MV-4-11 (cell line): ENCODE results near the gene PITHD1.
"Not testable (repeated sequence)": the region's sequence is repeated elsewhere in the genome, so short reads cannot be mapped to it uniquely, and the experiment has no call there.

Experiments used
- DNase-seq: peaks from one replicate; lab custom pipeline; 2025; lab: John Stamatoyannopoulos, UW

Gene PITHD1, protein sequence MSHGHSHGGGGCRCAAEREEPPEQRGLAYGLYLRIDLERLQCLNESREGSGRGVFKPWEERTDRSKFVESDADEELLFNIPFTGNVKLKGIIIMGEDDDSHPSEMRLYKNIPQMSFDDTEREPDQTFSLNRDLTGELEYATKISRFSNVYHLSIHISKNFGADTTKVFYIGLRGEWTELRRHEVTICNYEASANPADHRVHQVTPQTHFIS

DNA sequence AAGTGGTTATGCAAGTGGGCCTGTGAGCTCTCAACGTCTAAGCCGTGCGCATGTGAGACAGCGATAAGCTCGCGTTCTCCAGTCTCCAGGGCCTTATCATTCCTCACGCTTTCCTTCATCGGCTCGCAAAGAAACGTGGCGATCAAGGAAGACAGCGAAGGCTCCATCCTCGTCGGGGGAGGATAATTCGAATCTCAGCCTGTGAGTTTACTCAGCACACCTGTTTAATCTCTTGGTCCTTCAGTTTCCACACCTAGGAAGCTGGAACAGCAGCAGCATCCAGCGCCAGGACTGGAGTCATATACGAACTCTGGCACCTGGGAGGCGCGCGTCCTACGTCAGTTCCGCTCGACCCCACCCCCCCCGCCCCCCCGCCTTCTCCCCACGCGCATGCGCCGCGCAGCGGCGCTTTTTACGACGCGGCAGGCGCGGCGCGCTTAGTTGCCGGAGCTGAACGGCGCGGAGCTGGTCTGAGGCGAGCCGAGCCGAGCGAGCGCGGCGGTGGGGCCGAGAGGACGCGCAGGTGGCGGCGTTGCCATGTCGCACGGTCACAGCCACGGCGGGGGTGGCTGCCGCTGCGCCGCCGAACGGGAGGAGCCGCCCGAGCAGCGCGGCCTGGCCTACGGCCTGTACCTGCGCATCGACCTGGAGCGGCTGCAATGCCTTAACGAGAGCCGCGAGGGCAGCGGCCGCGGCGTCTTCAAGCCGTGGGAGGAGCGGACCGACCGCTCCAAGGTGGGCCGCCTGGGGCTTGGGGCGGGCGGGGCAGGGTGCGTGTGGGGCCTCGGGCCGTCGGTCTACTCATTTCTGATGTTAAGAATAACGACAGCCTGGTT lies at the start of gene PITHD1:
PITHD1 (plus strand) TSS at position 440 of the 836 bp plus-strand sequence; CDS start at position 538, 98 bp downstream.
- DNase-seq = peak; percentile 78

DNA sequence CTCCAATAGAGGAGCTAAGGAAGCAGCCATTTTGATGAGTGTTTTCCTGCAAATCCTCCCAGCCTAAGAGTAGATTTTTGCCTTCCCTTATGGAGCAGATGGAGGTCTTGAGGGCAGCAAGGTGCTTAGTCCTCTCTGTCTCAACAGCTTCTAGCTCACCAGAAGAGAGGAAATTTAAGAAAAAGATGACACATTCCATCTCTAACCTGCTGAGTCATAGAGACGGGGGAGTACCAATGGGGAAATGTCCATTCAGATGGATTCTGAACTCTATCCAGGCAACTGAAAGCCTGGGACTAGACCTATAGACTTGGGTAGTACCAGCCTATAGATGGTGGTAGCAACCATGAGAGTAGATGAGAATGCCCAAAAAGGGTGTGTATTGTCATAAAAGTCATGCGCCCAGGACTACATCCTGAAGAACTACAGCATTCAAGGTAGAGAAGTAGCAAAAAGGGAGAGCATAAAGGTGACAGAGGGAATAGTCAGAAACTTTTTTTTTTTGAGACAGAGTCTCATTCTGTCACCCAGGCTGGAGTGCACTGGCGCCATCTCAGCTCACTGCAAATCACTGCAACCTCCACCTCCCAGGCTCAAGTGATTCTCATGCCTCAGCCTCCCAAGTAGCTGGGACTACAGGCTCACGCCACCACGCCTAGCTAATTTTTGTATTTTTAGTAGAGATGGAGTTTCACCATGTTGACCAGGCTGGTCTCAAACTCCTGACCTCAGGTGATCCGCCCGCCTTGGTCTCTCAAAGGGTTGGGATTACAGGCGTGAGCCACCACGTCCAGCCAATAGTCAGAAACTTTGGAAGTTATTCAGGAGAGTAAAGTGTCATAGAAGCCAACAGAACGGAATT lies 45.6 kb upstream of the PITHD1 start:
- no peak for DNase-seq

DNA sequence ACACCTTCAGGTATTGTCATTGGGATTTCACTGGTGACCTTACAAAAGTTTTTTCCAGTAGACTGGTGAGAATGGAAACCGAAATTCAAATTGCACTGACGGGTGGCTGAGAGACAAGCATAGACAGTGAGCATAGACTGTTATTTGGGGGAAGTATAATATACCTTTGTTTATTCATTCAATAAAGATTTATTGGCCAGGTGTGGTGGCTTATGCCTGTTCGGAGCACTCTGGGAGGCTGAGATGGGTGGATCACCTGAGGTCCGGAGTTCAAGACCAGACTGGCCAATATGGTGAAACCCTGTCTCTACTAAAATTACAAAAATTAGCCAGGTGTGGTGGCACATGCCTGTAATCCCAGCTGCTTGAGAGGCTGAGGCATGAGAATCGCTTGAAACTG lies 44.9 kb upstream of the PITHD1 start:
- DNase-seq = not testable (repeated sequence)

DNA sequence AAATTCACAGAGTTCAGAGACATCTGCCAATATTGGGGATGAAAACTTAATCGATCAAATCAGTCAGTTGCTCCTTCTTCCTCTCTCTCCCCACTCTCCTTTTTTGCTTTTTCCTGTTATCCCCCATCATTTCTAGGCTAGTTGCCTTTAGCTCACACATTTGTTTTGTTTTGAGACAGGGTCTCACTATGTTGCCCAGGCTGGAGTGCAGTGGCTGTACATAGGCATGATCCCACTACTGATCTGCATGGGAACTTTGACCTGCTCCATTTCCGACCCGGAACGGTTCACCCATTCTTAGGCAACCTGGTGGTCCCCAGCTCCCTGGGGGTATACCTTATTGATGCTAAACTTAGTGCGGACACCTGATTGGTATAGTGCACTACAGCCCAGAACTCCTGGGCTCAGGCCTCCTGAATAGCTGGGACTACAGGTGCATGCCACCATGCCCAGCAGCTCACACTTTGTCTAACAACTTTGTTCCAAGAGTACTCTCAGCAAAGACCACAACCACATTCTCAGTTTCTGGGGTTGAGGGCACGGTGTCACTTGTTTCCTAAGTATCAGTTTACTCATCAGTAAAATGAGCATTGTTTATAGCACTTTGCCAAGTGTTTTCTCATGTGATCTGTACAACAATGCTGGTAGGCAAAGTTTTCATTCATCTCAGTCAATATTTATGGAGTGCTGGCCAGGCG lies 41.6 kb upstream of the PITHD1 start:
- no peak for DNase-seq

DNA sequence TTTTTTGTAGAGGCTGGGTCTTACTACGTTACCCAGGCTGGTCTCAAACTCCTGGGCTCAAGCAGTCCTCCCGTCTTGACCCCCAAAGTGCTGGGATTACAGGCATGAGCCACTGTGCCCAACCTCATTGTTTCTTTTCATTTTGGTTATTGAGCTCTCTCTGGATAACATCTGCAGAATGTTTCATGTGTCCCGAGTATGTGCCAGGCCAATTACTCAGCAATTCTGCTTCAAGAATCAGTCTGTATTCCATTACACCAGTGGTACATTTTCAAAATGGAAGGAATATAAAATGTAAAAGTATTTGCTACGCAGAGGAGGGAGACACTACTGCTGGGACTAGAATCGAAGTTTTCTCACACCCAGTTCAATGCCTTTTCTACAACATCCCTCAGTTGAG lies 36.6 kb upstream of the PITHD1 start:
- DNase-seq = no peak

DNA sequence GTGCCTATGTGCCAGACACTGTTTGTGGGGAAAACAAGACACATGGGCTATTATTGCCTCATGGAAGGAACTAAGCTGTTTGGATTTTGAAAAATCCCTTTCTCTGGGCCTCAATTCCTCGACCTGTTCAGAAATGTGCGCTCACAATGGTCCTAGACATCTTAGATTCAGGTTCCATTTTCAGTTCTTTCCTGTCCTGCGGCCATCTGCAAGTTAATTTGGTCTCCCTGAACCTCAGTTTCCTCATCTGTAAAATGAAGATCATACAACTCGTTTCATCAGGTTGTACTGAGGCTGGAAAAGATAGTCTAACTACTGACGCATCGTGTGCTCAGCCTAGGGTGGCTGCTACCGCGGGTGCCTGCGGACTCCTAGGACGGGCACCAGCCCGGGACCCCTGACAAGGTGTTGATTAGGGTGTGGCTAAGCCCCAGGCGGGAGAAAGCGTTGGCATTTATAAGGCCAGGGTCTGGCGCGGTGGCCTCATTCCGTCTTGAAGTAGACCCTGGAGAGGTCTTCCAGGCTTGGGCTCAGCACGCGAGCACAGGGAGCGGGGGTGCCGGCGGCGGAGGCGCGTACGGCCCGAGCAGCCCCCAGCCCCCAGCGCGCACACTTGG lies 35.4 kb upstream of the PITHD1 start:
- DNase-seq = peak; percentile 31

DNA sequence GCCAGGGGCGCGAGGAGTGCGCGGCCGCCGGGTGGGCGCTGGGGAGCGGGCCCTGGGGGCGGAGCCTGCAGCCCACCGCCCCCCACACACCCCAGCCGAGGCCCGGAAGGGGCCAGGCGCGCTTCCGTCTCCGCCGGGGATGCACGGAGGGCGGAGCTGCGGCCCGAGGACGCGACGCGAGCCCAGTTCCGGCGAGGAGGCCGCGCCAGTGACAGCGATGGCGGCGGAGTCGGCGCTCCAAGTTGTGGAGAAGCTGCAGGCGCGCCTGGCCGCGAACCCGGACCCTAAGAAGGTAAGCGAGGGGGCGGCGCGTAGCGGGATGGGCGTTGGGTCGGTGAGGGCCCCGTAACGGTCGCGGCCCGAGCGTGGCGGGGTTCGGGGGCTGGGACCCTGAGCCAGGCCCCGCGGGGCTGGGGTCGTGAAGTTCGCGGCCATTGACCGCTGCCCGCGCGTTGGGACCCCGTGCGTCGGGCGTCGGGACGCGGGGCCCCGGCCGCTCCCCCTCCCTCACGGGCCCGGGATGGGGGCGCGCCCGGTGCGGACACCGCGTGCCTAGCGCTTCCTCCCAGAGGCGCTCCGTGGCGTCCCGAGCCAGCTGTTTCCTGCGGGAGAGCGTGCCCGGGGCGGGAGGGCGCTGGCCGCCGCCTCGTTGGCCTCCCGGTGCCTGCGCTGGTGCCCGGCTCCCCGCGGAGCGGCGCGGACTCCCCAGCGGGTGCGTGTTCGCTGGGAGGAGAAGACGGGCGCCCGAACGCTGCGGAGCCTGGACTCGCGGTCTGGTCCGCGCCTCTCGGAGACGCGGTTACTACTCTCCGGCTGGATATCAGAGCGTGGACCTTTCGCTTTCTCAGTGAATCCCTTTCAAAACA lies 34.7 kb upstream of the PITHD1 start, which contains the start of gene ELOA:
ELOA (plus strand) TSS at position 185 of the 866 bp plus-strand sequence; CDS start at position 218, 33 bp downstream.
- DNase-seq = peak; percentile 51

DNA sequence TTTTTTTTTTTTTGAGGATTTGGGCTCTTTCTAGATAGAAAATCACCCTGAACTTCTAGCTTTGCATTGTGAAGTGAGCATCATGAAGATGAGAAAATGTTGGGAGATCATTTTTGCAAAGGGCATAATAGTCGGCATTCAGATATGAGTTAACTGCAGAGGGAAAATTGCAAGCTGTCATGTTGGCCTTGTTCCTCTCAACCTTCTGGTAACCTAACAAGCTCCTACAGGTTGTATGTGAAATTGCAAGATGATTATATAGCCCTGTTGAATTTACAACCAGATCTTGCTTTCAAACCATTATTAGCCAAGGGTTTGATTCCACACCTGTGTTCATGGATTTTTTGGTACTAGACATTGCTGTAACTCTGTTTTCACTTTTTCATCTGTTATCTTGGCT lies 32.7 kb upstream of the PITHD1 start:
- DNase-seq = peak; percentile 52

DNA sequence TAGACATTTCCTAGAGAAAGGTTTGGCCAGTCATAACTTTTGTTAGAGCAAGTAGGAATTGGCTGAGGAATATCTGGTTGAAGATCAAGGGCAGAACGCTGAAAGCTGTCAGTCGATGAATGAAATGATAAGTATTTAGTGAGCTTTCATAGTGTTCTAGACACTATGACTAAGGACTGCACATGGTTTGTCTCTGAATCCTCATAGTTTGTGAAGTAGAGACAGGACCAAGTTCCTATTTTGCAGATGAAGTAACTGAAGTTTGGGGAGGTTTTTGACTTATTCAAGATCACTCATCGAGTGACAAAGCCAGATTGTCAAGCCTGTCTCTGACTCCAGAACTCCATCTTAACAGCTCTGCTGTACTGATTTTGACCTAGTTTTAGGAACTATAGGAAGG lies 30.2 kb upstream of the PITHD1 start:
- no peak for DNase-seq

DNA sequence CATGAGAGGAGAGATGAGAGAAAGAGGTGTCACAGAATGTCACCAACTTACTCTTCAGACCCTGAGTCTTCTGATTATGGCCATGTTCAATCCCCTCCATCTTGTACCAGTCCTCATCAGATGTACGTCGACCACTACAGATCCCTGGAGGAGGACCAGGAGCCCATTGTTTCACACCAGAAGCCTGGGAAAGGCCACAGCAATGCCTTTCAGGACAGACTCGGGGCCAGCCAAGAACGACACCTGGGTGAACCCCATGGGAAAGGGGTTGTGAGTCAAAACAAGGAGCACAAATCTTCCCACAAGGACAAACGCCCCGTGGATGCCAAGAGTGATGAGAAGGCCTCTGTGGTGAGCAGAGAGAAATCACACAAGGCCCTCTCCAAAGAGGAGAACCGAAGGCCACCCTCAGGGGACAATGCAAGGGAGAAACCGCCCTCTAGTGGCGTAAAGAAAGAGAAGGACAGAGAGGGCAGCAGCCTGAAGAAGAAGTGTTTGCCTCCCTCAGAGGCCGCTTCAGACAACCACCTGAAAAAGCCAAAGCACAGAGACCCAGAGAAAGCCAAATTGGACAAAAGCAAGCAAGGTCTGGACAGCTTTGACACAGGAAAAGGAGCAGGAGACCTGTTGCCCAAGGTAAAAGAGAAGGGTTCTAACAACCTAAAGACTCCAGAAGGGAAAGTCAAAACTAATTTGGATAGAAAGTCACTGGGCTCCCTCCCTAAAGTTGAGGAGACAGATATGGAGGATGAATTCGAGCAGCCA lies 27.0 kb upstream of the PITHD1 start:
- peak; percentile 52 for DNase-seq

DNA sequence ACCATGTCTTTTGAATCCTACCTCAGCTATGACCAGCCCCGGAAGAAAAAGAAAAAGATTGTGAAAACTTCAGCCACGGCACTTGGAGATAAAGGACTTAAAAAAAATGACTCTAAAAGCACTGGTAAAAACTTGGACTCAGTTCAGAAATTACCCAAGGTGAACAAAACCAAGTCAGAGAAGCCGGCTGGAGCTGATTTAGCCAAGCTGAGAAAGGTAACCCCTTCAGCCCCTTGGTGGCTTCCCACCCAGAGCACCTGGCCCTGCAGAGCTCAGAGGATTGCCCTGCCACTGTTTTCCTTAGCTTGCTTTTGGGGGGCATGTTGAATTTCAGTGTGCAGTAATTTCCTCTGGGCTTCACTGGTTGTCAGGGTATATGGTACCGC lies 26.4 kb upstream of the PITHD1 start:
- no peak for DNase-seq

DNA sequence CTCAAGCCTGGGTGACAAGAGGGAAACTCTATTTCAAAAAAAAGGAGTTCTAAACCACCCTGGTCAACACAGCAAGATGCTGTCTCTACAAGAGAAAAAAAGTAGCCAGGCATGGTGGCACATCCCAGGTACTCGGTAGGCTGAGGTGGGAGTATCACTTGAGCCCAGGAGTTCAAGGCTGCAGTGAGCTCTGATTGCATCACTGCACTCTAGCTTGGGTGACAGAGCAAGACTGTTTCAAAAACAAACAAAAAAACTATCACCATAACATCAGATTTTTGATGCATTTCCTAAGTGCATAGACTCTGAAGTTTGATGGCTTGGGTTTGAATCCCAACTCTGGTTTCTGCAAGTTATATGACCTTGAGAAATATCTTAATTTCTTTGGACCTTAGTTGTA lies 25.3 kb upstream of the PITHD1 start:
- DNase-seq = no peak

DNA sequence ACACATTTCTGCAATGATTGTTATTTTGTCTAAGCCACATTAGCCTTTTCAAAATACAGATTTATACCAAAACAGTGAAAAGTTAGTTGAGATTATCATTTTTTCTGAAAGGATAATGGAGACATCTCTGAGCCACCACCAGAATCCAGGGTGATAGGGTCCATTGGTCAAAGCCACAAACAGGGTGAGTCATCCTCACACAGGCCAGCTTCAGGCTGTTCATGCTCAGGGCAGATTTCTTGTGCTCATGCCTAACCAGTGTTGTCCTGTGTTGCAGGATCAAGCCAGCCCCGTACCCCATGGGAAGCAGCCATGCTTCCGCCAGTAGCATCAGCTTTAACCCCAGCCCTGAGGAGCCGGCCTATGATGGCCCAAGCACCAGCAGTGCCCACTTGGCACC lies 21.5 kb upstream of the PITHD1 start:
- DNase-seq = peak; percentile 10

DNA sequence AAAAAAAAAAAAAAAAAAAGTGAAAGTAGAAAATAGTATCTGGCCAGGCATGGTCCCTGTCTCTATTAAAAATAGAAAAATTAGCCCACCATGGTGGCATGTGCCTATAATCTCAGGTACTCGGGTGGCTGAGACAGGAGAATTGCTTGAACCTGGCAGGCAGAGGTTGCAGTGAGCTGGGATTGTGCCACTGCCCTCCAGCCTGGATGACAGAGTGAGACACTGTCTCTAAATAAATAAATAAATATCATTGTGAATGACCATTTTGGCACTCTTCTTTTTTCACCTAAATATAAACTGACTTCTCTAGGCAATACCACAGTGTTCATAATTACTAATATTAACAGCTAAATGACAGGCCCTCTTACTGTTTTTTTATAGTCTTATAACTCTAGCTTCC lies 20.4 kb upstream of the PITHD1 start:
- DNase-seq = no peak

DNA sequence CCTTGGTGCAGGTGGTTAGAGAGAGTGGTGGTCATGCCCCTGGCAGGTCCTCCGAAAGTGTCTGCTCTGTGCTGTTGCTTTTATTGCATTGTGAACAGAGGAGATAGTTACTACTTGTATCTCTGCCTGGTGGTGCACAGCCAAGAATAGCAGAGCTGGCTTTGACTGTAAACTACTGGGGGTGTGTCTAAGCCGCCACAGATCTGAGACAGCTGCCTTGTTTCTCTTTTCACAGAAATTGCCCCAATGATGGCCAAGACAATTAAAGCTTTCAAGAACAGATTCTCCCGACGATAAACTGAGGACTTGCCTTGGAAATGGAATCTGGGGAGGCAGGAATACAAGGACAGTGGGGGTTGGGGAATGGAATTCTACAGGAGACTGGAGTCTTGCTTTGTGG lies 18.9 kb upstream of the PITHD1 start:
- no peak for DNase-seq

DNA sequence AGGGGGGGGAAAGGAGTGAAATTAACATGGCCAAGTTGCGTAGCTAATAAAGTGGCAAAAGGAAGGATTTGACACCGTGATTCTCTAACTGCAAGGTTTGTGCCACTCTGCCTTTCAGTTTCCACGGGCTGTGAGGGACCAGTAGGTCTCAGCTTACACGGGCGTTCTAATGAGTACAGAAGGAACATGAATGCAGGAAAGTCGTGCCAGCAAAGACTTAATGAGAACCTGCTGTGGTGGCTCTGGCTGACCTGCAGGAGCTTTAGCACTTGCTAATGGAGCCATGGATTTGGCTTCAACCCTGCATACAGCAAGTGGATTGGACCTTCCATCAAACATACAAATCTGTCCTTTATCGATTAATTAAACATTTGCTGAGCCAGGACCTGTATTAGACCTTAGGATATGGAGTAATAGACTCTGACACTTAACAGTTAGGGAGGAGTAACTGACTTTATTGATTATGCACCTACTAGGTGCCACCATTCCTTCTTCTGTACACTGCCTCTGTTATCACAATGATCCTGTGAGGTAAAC lies 15.1 kb upstream of the PITHD1 start:
- no peak for DNase-seq

DNA sequence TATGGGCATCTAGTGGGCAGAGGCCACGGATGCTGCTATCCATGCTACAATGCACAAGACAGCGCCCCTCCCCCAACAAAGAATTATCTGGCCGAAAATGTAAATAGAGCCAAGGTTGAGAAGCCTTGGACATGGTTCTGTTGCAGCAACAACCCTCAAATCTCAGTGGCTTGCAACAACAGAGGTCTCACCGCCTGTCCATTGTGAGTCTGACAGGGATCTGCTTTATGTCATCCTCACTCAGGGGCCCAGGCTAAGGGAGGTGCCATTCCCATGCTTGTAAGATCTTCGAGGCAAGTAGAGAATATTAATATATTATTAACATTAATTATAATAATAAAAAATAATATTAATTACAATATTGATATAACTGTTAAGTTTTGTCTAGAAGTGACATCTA lies 9.5 kb upstream of the PITHD1 start:
- no peak for DNase-seq

DNA sequence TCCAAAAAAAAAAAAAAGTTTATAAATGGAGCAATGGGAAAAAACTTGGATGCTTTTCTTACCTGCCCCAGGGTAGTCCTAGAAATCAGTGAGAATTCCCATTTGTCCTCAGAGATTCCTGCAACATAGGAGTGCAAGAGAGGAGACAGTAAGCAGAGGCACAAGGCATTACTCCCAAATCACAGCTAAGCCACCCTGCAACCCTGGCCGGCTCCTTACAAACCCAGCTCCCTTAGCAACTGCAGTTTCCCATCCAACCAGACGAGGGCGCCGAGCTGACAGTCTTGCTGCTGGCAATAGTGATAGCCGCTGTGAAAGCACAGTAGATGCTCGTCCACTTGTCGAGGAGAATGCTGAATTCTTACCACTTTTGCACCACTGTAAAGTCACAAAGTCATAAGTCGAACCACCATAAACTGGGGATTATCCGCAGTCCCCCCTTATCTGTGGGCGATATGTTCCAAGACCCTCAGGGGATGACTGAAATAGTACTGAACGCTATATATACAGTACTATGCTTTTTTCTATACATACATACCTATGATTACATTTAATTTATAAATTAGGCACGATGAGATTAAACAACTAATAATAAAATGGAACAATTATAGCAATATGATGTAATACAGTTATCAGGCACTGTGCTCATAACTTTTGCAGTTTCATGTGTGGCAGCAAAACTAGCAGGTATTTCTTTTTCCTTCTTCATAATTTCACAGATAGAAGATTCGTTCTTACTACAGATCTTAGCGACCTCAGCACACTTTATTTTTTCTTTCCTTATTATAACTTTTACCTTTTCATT lies 6.0 kb upstream of the PITHD1 start:
- peak; percentile 73 for DNase-seq

DNA sequence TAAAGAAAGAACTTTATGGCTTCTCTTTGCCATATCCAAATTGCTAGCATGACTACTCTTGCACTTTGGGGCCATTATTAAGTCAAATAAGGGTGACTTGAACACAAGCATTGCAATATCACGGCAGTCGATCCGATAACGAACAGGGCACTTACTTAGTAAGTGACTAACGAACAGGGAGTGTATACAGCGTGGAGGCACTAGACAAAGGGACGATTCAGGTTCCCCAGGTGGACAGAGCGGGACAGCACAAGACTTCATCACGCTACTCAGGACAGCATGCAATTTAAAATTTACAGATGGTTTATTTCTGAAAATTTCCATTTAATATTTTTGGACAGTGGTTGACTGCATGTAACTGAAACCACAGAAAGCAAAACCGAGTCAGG lies 5.4 kb upstream of the PITHD1 start:
- no peak for DNase-seq
